A673 (cell line): ENCODE data around the gene ZNF503.
A peak's percentile ranks its signal among the peaks of the same experiment; 100 is the strongest.

Experiments
- EZH2 ChIP-seq: fragments of 200-600 bp; sonication (generic); IDR thresholded peaks from 2 replicates; pipeline ENCODE4 v1.6.1; 2017; ENCODE audit warnings: borderline replicate concordance, low read depth, mild to moderate bottlenecking, mixed read lengths, antibody characterized with exemption, low read length; ENCODE audit not compliant: poor library complexity, severe bottlenecking
- TF ChIP-seq, protein P1 (sequence below): fragments of 300-800, 200-600 bp; sonication (generic); conservative IDR thresholded peaks from 2 replicates; pipeline ENCODE4 v1.5.1; 2017; ENCODE audit warnings: low read depth, mild to moderate bottlenecking, antibody characterized with exemption, low read length, moderate library complexity, mixed read lengths

DNA sequence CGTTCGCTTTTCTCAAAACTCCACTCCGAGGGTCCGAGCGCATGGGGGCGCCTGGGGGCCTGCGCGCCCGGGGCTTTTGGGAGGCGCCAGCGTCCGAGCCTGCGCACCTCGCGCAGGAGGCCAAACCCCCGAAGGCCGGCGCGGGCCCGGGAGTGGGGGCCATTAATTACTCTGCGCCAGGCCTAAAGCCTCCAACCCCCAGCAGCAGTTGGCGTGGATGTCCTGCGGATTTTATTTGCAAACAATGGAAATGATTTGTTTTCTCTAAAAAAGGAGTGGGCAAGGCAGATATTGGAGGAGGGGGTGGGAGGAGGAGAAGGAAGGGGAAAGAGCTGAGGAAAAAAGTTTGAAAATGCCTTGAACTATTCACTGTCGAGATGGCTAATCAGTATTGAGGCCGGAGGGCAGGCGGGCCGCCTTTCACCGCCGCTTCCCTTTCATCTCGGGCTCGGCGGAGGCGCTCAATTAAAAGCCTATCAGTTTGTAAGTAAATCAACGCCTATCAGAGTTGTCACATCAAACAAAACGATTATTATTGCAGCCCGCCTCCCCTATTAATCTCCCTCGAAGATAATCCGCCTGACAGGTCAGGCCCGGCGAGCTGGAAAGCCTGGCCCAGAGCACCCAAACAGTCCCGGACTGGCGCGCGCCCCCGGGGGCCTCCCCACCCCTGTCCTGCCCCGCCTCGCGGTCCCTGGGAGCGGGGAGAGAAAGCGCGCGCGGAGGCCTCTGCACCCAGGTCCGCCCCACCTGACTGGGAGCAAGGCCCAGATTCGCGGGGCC, 3.4 kb upstream of the ZNF503 start:
- TF ChIP-seq, protein P1, sequence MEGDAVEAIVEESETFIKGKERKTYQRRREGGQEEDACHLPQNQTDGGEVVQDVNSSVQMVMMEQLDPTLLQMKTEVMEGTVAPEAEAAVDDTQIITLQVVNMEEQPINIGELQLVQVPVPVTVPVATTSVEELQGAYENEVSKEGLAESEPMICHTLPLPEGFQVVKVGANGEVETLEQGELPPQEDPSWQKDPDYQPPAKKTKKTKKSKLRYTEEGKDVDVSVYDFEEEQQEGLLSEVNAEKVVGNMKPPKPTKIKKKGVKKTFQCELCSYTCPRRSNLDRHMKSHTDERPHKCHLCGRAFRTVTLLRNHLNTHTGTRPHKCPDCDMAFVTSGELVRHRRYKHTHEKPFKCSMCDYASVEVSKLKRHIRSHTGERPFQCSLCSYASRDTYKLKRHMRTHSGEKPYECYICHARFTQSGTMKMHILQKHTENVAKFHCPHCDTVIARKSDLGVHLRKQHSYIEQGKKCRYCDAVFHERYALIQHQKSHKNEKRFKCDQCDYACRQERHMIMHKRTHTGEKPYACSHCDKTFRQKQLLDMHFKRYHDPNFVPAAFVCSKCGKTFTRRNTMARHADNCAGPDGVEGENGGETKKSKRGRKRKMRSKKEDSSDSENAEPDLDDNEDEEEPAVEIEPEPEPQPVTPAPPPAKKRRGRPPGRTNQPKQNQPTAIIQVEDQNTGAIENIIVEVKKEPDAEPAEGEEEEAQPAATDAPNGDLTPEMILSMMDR = no peak
- peak; percentile 80 for TF ChIP-seq EZH2
